ENCODE data around the gene IL3. TPM values are rescaled to one million over a fixed set of nuclear protein-coding genes. Genes with fewer than 3 reads are reported as not detected.

IL3 gene
- polyA plus RNA-seq, 1 donor, result not detected

DNA sequence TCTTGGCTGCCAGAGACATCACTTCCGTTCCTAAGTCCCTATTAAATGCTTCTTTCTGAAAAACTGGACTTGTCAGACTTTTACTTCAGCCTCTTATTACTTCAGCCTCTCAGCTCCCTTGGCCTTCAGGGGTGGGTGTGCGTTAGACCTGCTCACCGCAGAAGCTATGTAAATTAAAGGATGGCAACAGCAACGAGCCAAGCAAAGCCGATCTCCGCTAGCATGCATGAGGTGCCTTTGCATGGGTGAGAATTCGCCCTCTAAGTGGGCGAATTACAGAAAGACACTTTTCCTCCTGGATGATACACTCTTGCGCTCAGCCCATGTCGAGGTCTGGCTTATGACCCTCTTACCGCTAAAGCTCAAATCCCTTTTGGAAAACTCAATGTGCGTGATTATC lies 10.9 kb upstream of the IL3 start:
- Histone ChIP-seq H3K27ac (ENCODE audit: low read length) (no peak overlapping the region), H3K4me1 (ENCODE audit: control insufficient read depth, insufficient read depth, low read length) (no peaks in the 10 kb centered on the region), H3K36me3 (ENCODE audit: control insufficient read depth, insufficient read depth, low read length) (no peaks in the 10 kb centered on the region), H3K9me3 (ENCODE audit: control insufficient read depth, low read depth, low read length) (no peaks in the 10 kb centered on the region), H3K4me3 (ENCODE audit: low read length) (no peak overlapping the region), H3K27me3 (ENCODE audit: control insufficient read depth, insufficient read depth, low read length) (no peaks in the 10 kb centered on the region)
- no peak for DNase-seq
- WGBS (ENCODE audit: insufficient coverage, low lambda C conversion rate), result no CpG with 5 or more reads among the region's 12 CpGs

DNA sequence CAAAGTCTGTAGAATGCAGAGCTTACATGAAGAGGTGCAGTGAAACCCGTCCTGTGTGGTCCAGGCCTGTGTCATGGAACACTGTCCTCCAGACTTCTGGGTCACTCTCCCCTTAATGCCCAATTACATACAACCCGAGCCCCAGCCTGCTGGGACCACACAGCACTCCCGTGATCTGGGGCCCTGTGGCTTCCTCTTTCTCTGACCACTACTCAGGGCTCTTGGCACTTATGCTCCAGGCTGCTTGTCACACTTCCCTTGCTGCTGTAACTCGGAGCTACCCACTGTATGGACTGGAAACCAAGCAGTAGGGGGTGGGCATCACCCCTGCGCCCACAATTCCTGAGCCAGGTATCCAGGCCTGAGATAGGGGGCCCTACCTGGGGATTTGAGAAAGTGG lies 10.3 kb upstream of the IL3 start:
- no CpG with 5 or more reads among the region's 5 CpGs for WGBS (ENCODE audit: insufficient coverage, low lambda C conversion rate)
- H3K4me1 ChIP-seq (ENCODE audit: control insufficient read depth, insufficient read depth, low read length), result no peaks in the 10 kb centered on the region
- no peaks in the 10 kb centered on the region for H3K27me3 ChIP-seq (ENCODE audit: control insufficient read depth, insufficient read depth, low read length)
- no peaks in the 10 kb centered on the region for H3K36me3 ChIP-seq (ENCODE audit: control insufficient read depth, insufficient read depth, low read length)
- no peak overlapping the region for H3K27ac ChIP-seq (ENCODE audit: low read length)
- no peak for DNase-seq
- H3K4me3 ChIP-seq (ENCODE audit: low read length), result no peak overlapping the region
- H3K9me3 ChIP-seq (ENCODE audit: control insufficient read depth, low read depth, low read length), result no peaks in the 10 kb centered on the region

DNA sequence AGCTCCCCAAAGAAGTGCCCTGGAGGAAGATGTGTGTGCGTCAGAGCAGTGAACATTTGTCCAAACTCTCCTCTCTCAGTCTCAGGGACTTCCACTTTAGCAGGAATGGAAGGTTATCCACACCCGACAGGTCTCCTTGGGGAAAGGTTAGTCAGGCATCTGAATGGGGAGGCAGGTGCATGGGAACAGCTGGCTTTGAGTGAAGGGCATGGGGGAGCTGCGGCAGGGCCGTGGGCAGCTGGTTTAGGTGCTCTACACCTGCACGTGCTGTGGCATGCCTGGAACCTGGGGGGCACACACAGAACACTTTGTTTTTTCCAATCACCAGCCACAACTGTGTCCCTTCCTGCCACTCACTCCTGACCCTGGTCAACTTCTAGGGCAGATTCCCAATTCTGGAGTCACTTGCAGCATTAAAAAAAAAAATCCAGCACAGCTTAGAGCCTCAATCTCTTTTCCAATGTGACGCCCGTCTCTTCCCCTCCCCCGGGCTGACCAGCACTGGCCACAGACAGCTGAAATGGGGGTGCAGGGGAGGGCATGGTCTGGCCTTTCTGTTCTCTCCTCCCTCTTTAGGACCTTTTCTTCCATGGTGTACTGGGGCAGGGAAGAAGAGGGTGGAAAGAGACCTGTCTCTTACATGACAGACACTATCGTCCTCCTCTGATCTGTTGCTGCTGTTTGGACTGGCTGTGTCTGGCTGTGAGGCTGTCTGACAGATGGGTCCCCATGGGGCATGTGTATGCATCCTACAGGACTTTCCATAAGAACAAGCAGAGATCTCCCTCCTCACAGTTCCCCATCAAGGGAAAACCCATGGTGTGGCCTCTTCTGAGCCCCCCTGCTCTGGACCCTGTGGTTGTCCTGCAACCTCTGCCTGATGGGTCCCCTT lies 9.5 kb upstream of the IL3 start:
- Histone ChIP-seq H3K36me3 (ENCODE audit: control insufficient read depth, insufficient read depth, low read length) (no peaks in the 10 kb centered on the region), H3K9me3 (ENCODE audit: control insufficient read depth, low read depth, low read length) (no peaks in the 10 kb centered on the region), H3K27me3 (ENCODE audit: control insufficient read depth, insufficient read depth, low read length) (no peaks in the 10 kb centered on the region), H3K4me3 (ENCODE audit: low read length) (no peak overlapping the region), H3K27ac (ENCODE audit: low read length) (no peak overlapping the region), H3K4me1 (ENCODE audit: control insufficient read depth, insufficient read depth, low read length) (no peaks in the 10 kb centered on the region)
- no peak for DNase-seq
- WGBS (ENCODE audit: insufficient coverage, low lambda C conversion rate), result no CpG with 5 or more reads among the region's 9 CpGs

DNA sequence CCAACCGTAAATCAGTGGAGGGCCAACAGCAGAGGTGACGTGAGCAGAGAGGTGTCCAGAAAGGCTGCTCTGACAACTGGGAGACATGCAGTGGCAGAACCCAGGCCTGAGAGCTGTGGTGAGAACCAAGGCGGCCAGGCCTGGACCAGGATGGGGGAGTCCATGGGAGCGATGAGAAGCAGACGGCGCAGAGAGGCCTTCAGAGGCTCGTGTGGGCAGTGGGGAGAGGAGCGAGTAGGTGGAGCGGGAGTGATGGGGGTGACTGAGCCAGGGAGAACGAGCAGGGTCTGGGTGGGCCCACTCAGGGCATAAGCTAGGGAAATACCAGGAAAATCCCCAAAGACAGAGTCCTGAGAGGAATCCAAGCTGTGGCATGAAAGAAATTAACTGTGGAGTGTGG lies 7.9 kb upstream of the IL3 start:
- H3K27ac ChIP-seq (ENCODE audit: low read length), result no peak overlapping the region
- H3K4me3 ChIP-seq (ENCODE audit: low read length), result no peak overlapping the region
- H3K9me3 ChIP-seq (ENCODE audit: control insufficient read depth, low read depth, low read length), result no peaks in the 10 kb centered on the region
- WGBS (ENCODE audit: insufficient coverage, low lambda C conversion rate), result 92% methylated on average over 5 of the region's 10 CpGs
- no peaks in the 10 kb centered on the region for H3K36me3 ChIP-seq (ENCODE audit: control insufficient read depth, insufficient read depth, low read length)
- DNase-seq, result no peak
- H3K4me1 ChIP-seq (ENCODE audit: control insufficient read depth, insufficient read depth, low read length), result no peaks in the 10 kb centered on the region
- no peaks in the 10 kb centered on the region for H3K27me3 ChIP-seq (ENCODE audit: control insufficient read depth, insufficient read depth, low read length)

DNA sequence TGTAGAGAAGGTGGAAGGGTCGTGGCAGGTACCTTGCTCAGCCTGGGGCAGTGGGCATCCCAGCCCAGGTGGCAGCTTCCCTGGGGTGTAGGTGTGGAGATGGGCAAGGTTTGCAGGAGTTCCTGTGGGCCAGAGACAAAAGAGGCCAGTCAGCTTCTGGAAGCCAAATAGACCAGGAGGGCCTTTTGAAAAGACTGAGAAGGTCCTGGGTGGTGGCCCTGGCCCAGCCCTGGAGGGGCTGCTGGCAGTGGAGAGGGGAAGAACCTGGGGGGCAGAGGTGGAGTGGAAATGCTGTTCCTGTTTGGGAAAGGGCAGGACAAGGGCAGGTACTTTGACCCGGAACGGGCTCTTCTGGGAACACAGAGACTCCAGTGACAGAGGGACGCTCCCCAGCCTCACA lies 7.0 kb upstream of the IL3 start:
- WGBS (ENCODE audit: insufficient coverage, low lambda C conversion rate), result no CpG with 5 or more reads among the region's 4 CpGs
- Histone ChIP-seq H3K36me3 (ENCODE audit: control insufficient read depth, insufficient read depth, low read length) (no peaks in the 10 kb centered on the region), H3K27me3 (ENCODE audit: control insufficient read depth, insufficient read depth, low read length) (no peaks in the 10 kb centered on the region), H3K4me1 (ENCODE audit: control insufficient read depth, insufficient read depth, low read length) (no peaks in the 10 kb centered on the region), H3K4me3 (ENCODE audit: low read length) (no peak overlapping the region), H3K9me3 (ENCODE audit: control insufficient read depth, low read depth, low read length) (no peaks in the 10 kb centered on the region), H3K27ac (ENCODE audit: low read length) (no peak overlapping the region)
- DNase-seq, result no peak

DNA sequence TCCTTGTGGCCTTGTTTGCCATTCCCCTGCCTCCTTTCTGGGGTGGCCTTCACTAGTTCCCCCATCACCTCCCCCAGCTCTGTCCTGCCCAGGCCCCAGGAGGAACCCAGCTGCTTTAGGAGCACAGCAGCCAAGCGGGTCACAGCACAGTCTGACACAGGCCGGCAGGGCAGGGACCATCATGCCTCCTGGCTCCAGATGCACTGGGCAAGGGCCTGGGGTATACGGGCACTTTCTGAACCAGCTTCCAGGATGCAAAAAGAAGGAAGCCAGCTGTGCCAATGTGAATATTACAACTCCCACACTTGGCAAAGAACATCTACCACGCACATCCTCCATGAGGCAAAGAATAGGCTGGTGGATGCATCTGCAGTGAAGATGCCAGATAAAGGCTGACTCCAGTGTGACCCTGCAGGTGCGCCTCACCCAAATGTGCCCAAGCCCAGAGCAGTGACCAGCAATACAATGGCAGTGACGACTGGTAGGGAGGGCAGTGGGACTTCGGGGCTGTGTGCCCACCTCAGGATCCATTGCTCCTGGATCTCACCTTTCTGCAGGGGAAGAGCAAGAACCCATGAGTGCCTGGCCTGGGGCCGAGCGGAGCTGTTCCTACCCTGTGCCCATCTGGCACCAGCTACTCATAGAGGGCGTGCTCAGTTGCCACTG lies 6.3 kb upstream of the IL3 start:
- no peak overlapping the region for H3K4me3 ChIP-seq (ENCODE audit: low read length)
- no peak for DNase-seq
- no peaks in the 10 kb centered on the region for H3K36me3 ChIP-seq (ENCODE audit: control insufficient read depth, insufficient read depth, low read length)
- WGBS (ENCODE audit: insufficient coverage, low lambda C conversion rate), result no CpG with 5 or more reads among the region's 10 CpGs
- no peaks in the 10 kb centered on the region for H3K9me3 ChIP-seq (ENCODE audit: control insufficient read depth, low read depth, low read length)
- H3K27ac ChIP-seq (ENCODE audit: low read length), result no peak overlapping the region
- no peaks in the 10 kb centered on the region for H3K4me1 ChIP-seq (ENCODE audit: control insufficient read depth, insufficient read depth, low read length)
- no peaks in the 10 kb centered on the region for H3K27me3 ChIP-seq (ENCODE audit: control insufficient read depth, insufficient read depth, low read length)

DNA sequence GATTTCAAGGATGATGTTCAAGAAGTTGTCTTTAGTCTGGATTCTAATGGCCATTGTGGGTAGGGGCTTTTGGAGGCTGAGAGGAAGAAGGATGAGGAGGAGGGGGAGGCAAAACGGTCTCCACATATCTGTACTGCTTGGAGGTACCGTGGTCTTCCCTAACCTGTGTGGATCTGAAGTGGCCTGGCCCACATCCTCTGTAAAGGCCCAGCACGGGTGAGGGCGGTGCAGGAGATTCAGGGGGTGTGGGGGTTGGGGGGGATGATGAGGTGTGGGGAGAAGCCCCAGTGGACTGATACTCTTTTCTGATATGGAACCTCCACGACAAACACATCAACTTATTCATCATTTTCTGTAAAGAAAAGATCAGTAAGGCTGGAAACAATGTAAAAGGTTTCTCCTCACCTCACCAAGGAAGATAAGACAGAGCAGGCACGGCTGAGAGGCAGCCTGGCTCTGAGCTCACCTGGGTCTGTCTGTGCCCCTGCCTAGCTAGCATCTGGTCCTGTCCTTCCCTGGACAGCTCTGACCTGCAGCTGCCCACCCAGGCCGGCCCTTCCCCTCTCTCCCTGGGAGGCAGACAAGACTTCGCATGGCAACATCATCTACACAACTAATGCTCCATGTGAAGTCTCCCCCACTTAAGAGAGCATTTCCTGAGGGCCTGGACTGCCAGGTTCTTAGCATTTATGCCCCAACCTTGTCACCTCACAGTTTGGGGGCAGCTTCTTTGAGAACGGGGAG lies 5.6 kb upstream of the IL3 start:
- Histone ChIP-seq H3K36me3 (ENCODE audit: control insufficient read depth, insufficient read depth, low read length) (no peaks in the 10 kb centered on the region), H3K27me3 (ENCODE audit: control insufficient read depth, insufficient read depth, low read length) (no peaks in the 10 kb centered on the region), H3K9me3 (ENCODE audit: control insufficient read depth, low read depth, low read length) (no peaks in the 10 kb centered on the region), H3K4me1 (ENCODE audit: control insufficient read depth, insufficient read depth, low read length) (no peaks in the 10 kb centered on the region), H3K27ac (ENCODE audit: low read length) (no peak overlapping the region), H3K4me3 (ENCODE audit: low read length) (no peak overlapping the region)
- DNase-seq, result no peak
- no CpG with 5 or more reads among the region's 9 CpGs for WGBS (ENCODE audit: insufficient coverage, low lambda C conversion rate)

DNA sequence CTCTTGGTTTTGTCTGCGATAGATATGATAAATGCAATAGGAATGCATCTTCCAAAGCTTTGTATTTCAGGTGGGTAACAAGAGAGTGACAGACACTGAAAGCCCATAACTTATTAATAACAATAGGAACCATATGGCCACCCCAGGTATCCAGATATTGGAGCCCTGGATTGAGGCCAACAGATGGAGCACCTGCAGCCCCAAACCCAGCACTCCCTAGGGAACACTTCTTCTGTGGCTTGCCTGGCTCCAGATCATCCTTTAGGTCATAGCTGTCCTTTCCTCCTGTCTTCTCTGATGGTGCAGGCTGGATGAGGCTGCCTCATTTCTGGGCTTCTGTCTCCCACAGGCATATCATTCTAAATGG lies 5.0 kb upstream of the IL3 start:
- no peak for DNase-seq
- no CpG with 5 or more reads among the region's 1 CpG for WGBS (ENCODE audit: insufficient coverage, low lambda C conversion rate)

DNA sequence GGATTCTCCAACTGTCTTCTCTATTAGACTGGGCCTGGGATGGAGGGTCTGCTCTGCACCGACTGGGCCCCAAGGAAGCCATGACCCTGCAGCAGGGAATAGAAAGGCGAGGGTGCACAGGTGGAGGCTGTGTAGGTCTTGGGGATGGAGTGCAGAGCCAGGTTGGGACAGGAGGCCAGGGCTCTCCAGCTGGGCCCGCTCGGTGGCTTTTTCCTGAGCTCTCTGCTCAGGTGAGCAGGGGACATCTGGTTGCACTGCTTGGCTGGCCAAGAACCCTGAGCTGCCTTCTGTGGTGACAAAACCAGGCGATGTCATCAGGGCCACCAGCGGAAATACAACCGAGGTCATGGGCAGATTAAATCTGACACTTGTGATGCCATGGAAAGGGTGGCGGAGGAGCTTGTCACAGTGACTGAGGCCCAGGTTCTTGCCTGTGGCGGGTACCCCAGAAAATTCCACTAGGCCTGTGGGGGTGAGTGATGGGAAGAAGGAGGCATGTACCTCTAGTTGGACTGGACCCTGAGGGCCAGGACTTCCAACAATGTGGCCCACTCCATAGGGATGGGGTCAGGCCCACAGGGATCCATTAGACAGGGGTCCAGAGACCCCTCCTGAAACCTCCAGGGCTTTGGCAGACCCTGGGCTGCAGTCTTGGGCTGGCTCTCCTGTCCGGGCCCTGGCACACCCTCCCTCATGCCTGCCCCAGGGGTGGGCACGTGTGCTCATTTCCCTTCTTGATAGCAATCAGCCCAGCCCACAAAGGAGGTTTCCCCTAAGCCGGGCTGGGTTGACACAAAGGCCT lies 4.4 kb upstream of the IL3 start:
- H3K4me1 ChIP-seq (ENCODE audit: control insufficient read depth, insufficient read depth, low read length), result no peaks in the 10 kb centered on the region
- no peaks in the 10 kb centered on the region for H3K36me3 ChIP-seq (ENCODE audit: control insufficient read depth, insufficient read depth, low read length)
- DNase-seq, result no peak
- WGBS (ENCODE audit: insufficient coverage, low lambda C conversion rate), result no CpG with 5 or more reads among the region's 12 CpGs
- no peaks in the 10 kb centered on the region for H3K27me3 ChIP-seq (ENCODE audit: control insufficient read depth, insufficient read depth, low read length)
- no peak overlapping the region for H3K4me3 ChIP-seq (ENCODE audit: low read length)
- no peaks in the 10 kb centered on the region for H3K9me3 ChIP-seq (ENCODE audit: control insufficient read depth, low read depth, low read length)
- H3K27ac ChIP-seq (ENCODE audit: low read length), result no peak overlapping the region

More for the DNA sequence above, 5.0 kb upstream of the IL3 start:
- Histone ChIP-seq H3K9me3 (ENCODE audit: control insufficient read depth, low read depth, low read length) (no peaks in the 10 kb centered on the region), H3K27me3 (ENCODE audit: control insufficient read depth, insufficient read depth, low read length) (no peaks in the 10 kb centered on the region), H3K36me3 (ENCODE audit: control insufficient read depth, insufficient read depth, low read length) (no peaks in the 10 kb centered on the region), H3K4me3 (ENCODE audit: low read length) (no peak overlapping the region), H3K27ac (ENCODE audit: low read length) (no peak overlapping the region), H3K4me1 (ENCODE audit: control insufficient read depth, insufficient read depth, low read length) (no peaks in the 10 kb centered on the region)
